Femur (tissue), 1 donor: ENCODE measurements around the gene CMYA5.
A peak's percentile ranks its signal among the peaks of the same experiment; 100 is the strongest.
"Not testable (repeated sequence)": the region's sequence is repeated elsewhere in the genome, so short reads cannot be mapped to it uniquely, and the experiment has no call there.

Experiments
- DNase-seq: peaks from one replicate; pipeline ENCODE4 v3.0.0-alpha.2; 2017

The CMYA5 gene

DNA sequence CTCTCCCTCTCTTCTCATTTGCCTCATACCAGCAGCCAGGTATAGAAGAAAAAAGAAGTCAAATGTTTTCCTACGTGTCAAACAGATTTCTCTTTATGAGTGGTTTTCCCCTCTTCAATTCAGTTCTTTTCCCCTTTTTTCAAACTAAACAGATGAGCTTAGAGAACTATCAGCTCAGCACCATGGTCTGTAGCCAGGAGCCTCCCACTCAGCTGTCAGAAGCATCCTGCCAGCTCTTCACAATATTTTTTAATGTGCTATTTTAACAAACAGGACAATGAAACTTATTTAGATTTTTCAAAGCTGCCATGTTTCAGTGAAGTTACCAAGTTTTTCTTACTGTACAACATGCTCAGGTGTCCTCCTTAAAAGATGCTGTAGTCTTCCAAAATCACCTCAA lies 63.5 kb downstream of the CMYA5 start:
- no peak for DNase-seq

DNA sequence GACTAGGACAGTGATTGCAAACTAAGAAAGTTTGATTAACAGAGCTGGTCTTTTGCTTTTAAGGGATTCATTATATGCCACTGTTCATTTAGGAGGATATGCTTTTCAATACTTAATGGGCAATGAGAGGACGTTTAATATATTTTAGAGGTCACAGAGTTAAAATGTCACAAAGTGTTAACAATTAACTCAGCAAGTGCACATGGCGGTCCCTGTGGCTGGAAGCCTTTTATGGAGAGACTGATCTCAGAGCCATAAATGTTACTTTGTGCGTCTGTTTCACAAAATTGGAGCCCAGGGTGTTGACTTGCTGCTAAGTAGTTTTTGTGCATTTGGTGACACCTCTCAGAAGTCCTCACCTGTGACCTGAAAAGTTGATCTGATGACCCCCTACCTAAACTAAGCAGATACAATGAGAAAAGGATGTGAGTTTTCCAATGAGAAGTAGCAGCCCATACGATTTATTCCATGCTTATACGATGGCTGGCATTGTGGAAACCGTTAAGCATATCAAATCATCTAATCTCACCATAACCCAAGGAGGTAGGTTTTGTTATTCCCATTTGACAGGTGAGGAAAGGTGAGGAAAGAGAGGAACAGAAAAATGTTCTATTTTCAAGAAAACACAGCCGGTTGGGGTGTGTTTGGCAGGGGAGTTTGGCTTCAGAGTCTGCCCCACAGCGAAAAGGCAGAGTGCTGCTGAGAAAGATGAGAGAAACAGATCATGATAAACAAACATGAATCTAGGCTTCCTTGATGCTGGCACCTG lies 64.4 kb downstream of the CMYA5 start:
- DNase-seq: no peak

DNA sequence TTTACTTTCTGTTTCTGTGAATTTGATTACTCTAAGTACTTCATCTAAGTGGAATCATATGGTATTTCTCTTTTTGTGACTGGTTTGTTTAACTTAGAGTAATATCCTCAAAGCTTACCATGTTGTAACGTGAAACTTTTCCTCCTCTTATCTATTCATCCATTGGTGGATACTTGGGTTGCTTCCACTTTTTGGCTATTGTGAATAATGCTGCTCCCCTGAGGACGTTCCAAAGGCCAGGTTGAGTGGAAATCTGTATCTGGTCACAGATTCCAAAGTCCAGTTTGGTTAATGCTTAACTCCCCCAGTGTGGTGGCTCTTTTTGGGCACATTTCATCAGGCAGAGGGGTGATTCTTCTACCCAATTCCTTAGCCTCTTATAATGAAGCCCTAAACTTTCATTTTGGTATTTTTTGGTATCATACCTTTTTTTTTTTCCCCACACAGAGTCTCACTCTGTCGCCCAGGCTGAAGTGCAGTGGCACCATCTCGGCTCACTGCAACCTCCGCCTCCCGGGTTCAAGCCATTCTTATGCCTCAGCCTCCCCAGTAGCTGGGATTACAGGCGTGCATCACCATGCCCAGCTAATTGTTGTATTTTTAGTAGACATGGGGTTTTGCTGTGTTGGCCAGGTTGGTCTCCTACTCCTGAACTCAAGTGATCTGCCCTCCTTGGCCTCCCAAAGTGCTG lies 65.4 kb downstream of the CMYA5 start:
- DNase-seq: no peak

DNA sequence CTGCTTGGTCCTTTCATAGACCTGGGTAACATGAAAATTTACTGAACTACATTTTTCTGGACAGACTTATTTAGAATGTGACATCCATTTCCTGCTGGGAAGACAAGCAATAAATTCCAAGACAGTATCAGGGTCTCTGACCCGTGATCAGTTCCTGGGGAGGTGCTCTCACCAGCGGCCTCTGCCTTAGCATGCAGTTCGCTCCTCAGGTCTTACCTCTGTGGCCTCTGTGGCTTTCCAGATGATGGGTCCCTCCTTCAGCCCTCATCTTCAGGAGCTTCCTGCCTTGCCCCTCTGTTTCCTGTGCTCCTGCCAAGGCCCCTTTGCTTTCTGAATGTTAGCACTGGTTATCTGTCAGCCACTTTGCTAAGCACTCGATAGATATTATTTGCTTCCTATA lies 66.4 kb downstream of the CMYA5 start:
- no peak for DNase-seq

DNA sequence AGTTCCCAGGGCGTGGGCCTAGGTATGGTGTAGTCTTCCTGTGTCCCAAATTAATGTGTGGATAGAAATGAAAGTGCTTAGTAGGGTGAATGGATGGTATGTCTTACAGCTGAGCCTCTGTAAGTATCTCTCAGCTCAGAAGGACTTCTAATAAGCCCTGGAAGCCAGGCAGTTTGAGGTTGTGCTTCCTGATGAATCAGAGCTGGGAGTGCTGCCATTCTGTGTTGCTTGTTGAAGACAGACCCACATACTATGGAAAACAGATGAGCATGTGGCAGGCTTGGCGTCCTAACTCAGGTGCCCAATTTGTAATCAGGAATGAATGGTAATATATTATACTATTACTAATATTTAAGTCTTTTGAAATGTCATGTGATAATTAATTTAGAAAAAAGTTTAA lies 69.8 kb downstream of the CMYA5 start:
- DNase-seq: peak; percentile 45

DNA sequence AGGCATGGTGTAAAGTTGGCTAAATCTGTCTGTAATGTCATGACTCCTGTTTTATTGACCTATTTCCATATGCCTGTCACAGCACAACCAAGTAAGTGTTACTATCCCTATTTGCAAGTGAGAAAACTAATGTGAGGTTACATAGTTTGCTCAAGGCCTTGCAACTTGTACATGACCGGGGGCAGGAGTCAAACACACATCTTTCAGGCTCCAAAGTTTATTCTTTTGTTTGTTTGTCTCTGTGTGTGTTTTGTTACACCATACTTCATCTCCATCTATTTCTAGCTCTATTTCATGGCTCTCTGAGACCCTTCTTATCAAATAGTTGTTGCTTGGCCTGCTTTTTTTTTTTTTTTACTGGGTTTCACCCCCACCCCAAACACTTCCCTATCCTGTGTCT lies 70.2 kb downstream of the CMYA5 start:
- DNase-seq: no peak

DNA sequence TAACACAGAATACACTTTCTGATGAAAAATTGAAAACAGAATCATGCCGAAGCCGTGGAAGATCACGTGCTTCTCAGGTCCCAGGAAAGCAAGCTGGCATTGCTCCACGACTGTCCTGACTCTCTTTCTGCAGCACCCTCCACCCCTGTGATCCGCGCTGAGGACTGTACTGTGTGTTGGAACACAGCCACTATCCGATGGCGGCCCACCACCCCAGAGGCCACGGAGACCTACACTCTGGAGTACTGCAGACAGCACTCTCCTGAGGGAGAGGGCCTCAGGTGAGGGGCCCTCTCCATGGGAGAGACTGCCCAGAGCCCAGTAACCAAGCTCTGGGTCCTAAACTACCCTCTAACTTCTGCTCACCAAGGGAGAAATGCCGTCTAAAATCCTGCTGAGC lies 73.3 kb downstream of the CMYA5 start:
- DNase-seq: no peak

DNA sequence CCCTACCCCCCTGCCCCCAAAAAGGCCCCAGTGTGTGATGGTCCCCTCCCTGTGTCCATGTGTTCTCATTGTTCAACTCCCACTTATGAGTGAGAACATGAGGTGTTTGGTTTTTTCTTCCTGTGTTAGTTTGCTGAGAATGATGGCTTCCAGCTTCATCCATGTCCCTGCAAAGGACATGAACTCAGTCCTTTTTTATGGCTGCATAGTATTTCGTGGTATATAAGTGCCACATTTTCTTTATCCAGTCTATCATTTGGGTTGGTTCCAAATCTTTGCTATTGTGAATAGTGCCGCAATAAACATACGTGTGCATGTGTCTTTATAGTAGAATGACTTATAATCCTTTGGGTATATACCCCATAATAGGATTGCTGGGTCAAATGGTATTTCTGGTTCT lies 74.5 kb downstream of the CMYA5 start:
- not testable (repeated sequence) for DNase-seq

DNA sequence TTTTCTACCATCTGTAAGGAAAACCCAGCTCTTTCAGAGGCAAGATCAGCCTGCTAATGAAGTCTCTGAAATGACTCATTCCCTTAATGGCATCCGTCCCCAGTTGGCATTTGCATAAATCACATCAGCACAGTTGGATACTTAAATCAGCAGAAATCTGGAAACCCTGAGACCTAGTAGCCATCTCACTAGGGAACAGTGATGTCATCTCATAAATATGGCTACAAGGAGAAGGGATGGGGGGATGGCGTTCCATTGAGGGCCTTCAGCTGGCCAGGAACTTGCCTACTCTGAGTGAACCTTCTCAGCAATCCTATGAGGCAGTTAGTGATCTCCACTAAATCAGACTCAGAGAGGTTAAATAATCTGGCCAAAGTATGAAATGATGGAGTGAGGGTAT lies 81.8 kb downstream of the CMYA5 start:
- DNase-seq: no peak

DNA sequence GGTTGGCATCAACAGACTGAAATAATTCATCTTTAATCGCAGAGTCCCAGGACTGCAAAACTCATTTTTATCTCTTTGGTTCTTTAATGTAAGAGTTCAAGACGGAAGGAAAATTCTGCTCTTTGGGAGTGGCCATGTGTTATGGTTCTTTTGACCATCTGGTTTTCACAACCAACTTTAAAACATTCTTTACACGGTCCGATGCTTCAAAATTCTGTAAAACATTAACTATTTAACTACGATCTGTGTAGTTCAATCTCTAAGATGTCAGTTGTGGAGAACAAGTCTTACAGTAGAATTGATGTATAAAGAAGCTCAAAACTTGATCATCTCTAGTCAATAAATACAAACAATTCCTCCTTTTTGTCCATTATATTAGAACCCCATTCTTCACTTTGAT lies 83.0 kb downstream of the CMYA5 start:
- DNase-seq: no peak

DNA sequence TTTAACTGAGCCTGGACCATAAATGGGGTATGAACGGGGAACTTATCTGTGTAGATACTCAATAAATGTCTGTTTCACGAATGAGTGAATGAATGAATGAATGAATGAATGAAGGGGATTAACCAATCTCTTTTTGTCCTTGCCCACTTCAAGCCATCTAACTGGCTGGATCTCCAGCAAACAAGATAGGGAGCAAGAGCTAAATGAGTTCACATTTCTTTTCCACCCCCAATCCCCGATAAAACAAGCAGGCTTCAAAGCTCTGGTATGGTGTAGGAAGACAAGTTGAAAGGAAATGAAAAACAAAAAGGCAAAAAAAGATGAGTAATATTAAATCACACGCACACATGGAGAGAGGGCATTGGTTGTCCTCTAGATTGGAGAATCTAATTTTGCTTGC lies 84.0 kb downstream of the CMYA5 start:
- DNase-seq: no peak

DNA sequence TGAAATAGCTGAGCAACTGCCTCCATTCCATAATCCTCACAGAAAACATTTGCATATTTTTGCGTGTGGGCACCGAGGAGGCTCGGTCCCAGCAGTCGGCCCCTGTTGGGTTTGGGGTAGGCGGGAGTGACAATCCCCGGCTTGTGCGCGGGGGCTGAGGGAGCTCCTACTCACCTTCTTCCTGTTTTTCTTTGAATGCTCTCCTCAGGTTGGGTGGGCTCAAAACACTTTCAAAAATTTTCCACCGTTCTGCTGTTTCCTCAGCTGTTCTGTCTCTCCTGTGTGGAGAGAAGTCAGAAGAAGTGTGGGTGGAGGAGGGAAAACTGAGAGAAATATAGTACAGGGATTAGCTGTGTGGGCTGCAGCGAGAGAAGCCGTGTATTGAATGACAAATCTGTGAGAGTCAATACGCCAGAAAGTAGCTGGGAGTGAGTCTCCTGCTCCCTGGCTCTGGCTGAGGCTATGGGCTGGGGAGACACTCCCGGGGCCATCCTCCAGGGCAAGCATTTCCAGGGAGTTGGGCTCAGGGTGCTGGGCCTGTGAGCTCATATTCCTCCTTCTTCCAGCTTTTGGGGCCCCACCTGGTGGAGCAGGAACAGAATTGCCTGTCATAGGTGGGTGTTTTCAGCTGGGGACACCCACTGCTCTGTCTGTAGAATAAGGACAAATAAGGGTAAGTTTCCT lies 84.7 kb downstream of the CMYA5 start:
- DNase-seq: no peak

DNA sequence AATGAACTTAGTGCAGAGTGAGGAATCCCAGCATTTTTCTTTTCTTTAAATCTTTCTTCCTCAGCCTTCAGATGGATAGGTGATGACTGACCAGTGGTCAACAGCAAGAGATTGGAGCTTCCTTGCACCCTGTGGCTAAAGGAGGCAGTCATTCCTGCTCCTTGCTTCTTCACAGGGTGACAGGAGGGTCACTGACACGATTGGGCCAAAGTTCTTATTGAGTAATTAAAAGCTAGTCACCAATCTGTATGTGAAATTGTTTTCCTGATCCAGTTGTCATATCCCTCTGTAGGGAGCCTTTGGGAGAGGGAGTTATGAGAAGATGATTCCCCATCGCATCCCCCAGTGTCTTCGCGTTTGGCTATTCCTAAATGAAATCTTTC lies 85.2 kb downstream of the CMYA5 start:
- no peak for DNase-seq

DNA sequence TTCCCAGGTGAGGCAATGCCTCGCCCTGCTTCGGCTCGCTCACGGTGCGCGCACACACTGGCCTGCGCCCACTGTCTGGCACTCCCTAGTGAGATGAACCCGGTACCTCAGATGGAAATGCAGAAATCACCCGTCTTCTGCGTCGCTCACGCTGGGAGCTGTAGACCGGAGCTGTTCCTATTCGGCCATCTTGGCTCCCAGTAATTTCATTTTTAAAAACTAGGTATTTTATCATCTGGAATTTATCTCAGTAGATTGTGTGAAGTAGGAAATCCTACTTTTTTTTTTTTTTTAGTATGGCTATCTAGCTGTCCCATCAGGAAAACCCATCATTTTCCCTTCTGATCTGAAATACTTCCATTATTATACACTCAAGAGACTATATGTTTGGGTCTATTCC lies 95.1 kb downstream of the CMYA5 start:
- not testable (repeated sequence) for DNase-seq

DNA sequence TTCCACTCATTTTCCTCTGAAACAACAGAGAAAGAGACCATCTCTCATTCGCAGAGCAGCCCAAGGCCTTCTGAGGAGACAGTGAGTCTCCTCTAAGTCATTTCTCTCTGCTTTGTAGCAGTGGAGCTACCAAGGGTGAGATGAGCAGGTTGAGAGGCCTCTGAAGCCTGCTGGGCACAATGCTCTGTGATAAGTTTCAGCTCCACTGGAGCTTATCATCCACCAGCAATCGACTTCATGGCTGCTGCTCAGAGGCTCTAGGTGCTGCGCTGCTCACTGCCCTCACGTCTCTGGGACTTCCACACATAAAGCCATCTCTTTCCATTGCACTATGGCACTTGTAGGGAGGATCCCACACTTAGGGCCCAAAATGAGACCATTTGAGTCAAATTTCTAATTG lies 96.3 kb downstream of the CMYA5 start:
- DNase-seq: no peak

DNA sequence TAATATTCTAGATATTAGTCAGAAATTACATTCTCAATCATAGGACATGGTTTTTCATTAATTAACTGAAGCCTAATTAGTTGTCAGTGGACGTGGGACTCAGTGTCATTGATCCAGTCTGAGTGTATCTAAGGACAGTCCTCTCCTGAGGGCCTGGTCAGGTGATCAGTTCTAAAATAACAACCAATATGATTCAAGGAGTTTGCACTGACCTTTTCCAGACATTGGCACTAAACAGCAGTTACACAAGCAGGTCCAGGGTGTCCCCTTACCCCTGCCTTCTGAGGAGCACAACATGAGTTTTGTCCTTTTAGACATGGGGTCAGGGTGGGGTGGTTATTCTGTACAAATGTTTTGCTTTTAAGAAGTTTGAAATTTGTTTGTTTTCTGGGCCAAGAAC lies 97.8 kb downstream of the CMYA5 start:
- DNase-seq: no peak

DNA sequence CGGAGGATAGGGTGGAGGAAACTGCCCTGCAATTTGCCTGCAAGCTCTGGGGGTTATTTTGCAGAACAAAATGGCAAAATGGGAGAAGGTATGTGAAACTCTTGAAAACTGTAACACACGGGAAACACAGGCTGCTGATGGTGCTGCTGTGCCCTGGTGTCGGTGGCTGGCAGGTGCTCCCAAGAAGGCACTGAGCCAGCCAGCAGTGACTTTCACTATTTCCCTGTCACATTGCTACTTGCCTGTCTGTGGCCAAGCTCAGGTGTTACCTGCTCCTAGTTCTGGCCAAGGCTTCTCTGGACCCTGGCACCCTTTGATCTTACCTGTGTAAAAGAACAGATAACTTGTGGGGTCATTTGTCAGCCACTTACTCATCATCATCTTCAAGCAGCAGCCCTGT lies 102.2 kb downstream of the CMYA5 start:
- no peak for DNase-seq

DNA sequence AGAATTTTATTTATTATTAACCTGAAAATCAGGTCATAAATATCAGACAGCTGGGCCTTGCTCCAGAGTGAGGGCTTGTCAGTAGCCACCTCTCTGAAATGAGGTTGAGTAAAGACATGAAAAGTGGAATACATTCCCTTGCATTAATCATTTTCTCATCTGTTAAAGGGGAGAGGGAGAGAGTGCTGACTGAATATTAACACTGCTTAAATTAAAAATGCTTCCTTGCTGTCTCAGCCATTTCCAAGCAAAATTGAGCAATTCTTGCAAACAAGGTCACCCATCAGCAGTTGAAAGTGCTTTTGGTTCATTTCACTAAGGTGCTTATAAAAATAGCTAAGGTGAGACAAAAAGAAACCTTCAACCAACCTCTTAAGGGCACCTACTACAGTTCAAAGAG lies 102.8 kb downstream of the CMYA5 start:
- no peak for DNase-seq

DNA sequence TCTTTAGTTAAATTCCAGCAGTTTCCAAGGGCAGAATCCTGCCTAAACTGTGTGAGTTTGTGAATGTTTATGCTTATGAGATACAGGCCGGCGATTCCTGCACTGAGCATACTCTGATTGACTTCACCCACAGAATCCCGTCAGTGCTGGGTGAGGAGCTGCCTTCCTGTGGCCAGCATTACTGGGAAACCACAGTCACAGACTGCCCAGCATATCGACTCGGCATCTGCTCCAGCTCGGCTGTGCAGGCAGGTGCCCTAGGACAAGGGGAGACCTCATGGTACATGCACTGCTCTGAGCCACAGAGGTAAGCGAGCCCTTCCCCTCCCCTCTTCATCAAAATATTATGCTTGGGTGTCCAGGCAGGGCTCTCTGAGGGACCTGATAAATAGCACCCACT lies 103.7 kb downstream of the CMYA5 start:
- DNase-seq: no peak

DNA sequence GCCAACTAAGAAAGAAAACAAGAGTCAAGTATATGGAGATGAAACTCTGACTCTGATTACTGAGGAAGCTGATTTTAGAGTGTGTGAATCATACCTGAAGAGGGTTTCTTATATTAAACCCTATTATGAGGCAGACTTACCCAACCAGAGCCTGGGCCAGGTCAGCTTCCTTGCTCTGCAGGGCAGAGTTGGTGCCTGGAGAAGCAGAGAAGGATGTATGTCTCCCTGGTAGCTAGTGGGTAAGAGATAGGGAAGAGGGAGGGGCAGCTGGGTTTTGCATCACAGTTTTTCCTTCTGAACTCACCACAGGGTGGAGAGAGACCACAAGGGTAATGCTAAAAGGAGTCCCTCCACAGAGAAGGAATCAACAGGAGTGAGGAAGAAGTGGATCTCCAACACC lies 104.1 kb downstream of the CMYA5 start:
- DNase-seq: no peak

DNA sequence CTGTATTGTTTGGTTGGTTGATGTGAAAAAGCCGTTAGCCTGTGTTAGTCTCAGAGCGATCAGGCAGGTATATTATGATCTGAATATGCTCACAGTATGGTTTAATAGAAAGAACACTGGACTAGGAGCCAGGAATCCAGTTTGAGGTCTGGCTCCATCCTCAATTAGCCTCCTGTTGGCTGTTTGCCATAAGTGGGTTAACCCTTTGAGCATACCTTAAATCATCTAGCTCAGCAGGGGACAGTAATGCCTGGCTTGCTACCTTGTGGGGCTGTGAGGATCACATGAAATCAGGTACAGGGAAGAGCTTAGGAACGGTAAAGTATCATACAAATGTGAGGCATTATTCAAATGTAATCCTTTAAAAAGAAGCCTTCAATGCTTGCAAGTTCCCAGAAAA lies 104.7 kb downstream of the CMYA5 start:
- no peak for DNase-seq

DNA sequence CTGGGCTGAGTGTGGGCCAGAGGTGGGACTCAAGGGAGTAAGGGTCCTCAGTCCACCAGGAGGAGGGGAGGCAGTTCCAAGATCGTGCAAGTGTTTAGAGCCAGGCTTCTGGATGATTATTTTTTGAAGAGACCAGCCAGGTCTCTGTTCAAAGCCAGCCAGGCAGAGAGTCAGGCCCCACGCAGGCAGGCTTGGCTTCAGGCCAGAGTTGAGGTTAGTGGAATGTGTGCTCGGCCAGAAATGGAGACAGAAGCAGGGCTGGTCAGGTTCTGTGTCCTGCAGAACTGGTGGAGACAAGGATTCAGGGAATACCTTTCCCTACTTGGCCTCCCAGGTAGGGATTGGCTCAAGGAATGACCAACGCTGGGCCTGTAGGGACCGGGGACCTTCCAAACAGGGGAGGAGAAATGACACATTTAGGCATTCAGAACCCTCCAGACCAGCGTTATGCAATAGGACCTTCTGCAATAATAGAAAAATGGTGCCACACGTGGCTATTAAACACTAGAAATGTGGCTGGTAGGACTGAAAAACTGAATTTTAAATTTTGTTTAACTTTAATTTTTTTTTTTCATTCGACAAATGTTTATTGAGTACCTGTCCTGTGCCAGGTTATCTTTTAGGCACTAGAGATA lies 106.2 kb downstream of the CMYA5 start:
- no peak for DNase-seq

DNA sequence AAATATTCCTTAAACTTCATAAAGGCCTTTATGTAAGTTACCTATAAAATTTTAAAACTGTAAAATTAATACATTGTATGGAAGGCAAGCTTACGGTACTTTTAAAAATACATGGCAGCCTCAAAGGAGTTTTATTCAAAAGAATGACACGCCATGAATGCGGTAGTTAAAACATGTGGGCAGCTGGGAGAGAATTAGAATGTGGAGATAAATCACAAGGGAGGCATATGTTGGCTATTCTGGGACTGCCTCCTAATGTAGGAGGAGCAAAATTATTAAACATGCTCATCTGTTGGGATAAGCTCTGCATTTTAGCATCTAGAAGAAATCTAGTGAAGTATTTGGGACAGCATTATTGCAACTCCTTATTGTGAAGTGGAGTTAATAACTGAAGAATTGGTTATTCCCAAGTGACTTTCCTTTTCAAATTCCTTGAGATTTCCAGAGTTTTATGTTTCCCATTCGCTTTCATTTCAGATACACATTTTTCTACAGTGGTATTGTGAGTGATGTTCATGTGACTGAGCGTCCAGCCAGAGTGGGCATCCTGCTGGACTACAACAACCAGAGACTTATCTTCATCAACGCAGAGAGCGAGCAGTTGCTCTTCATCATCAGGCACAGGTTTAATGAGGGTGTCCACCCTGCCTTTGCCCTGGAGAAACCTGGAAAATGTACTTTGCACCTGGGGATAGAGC lies 109.4 kb downstream of the CMYA5 start:
- DNase-seq: no peak
